Colonic mucosa (tissue), 4 donors: ENCODE data around the gene STK40. TPM values are rescaled to one million over a fixed set of nuclear protein-coding genes. Genes with fewer than 3 reads are reported as not detected.

Experiments used
- DNase-seq: peaks from one replicate; pipeline ENCODE4 v3.0.0-alpha.2; 2020
- H3K27ac ChIP-seq: fragments of 200-600 bp; one replicate; pipeline ENCODE4 v1.8.0; 2021
- H3K27me3 ChIP-seq: fragments of 200-600 bp; one replicate; pipeline ENCODE4 v1.8.0; 2021
- H3K36me3 ChIP-seq: fragments of 200-600 bp; one replicate; pipeline ENCODE4 v1.8.0; 2021
- H3K4me1 ChIP-seq: fragments of 200-600 bp; one replicate; pipeline ENCODE4 v1.8.0; 2021; ENCODE audit warnings: mild to moderate bottlenecking
- H3K4me3 ChIP-seq: fragments of 200-600 bp; one replicate; pipeline ENCODE4 v1.8.0; 2021
- H3K9ac ChIP-seq, 2 donors: one replicate each; pipeline ENCODE4 v1.7.0; 2013; ENCODE audit warnings: control low read depth in 2 of 2, low read depth in 2 of 2, low read length in 2 of 2
- H3K9me3 ChIP-seq: fragments of 200-600 bp; one replicate; pipeline ENCODE4 v1.8.0; 2021
- intact Hi-C: fragments of 100-400 bp; cut with DNase I; formaldehyde crosslinking; loops from one replicate; pipeline ENCODE4 v1.14.1; 2022
- total RNA-seq, 2 donors: library from RNA; stranded (reverse); fragmentation: NEBNext Ultra II Directional in 1 of 2; extraction: Animal tissue kit (Norgen Biotek cat#: 25700) in 1 of 2; gene quantifications; one replicate each; pipeline ENCODE4 v1.2.1, GENCODE V29; 2021
- TF ChIP-seq, protein P1 (sequence below): fragments of 200-600 bp; IDR thresholded peaks from one replicate; pipeline ENCODE4 v1.8.0; 2022; ENCODE audit warnings: antibody characterized with exemption, mild to moderate bottlenecking
- donor health status: healthy.
- donor health status: DM: no; HTN: no; CAD: no.
- donor health status: DM: no; HTN: no; CAD: no.

Gene STK40
- total RNA-seq, 2 donors from 2014 or later, result 56.6 to 69.7 TPM

- Histone ChIP-seq H3K36me3 (no peaks in the 10 kb centered on the region), H3K4me3 (peak overlapping the region; percentile 39), H3K27ac (peak overlapping the region; percentile 59), H3K4me1 (peaks cover 14% of the 10 kb centered on the region), H3K9ac (peak overlapping the region; percentile 26 to 39), H3K27me3 (no peaks in the 10 kb centered on the region), H3K9me3 (no peaks in the 10 kb centered on the region)
- TF ChIP-seq, protein P1, sequence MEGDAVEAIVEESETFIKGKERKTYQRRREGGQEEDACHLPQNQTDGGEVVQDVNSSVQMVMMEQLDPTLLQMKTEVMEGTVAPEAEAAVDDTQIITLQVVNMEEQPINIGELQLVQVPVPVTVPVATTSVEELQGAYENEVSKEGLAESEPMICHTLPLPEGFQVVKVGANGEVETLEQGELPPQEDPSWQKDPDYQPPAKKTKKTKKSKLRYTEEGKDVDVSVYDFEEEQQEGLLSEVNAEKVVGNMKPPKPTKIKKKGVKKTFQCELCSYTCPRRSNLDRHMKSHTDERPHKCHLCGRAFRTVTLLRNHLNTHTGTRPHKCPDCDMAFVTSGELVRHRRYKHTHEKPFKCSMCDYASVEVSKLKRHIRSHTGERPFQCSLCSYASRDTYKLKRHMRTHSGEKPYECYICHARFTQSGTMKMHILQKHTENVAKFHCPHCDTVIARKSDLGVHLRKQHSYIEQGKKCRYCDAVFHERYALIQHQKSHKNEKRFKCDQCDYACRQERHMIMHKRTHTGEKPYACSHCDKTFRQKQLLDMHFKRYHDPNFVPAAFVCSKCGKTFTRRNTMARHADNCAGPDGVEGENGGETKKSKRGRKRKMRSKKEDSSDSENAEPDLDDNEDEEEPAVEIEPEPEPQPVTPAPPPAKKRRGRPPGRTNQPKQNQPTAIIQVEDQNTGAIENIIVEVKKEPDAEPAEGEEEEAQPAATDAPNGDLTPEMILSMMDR, result no peak
- DNase-seq, result no peak
- intact Hi-C loops, result no loop called here
These were observed 63.5 kb downstream of the STK40 start for GRCh38 chr1:36322041-36322785.

- Histone ChIP-seq H3K27ac (no peak overlapping the region), H3K36me3 (no peaks in the 10 kb centered on the region), H3K27me3 (no peaks in the 10 kb centered on the region), H3K9ac (peak overlapping the region; percentile 26 to 42), H3K4me1 (peaks cover 14% of the 10 kb centered on the region), H3K9me3 (no peaks in the 10 kb centered on the region), H3K4me3 (peak overlapping the region; percentile 14)
- intact Hi-C loops, result no loop called here
- DNase-seq, result peak; percentile 57
- TF ChIP-seq, protein P1, result no peak
These were observed 64.4 kb downstream of the STK40 start for GRCh38 chr1:36321119-36321951.

DNA sequence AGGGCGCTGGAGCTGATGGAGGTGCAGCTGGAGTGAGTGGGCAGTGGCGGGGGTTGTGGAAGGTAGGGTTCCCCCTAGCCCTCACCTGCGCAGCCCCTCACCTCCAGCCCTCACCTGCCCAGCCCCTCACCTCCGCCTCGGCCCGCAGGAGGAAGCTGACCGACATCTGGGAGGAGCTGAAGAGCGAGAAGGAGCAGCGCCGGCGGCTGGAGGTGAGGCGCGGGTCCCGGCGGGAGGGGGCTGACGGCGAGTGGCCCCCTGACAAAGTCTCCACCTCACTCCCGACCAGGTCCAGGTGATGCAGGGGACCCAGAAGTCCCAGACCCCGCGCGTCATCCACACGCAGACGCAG is 65.0 kb downstream of the STK40 start:
- DNase-seq, result no peak
- intact Hi-C loops, result no loop called here
- TF ChIP-seq, protein P1, result no peak
- Histone ChIP-seq H3K4me1 (peaks cover 14% of the 10 kb centered on the region), H3K4me3 (peak overlapping the region; percentile 14), H3K9me3 (no peaks in the 10 kb centered on the region), H3K9ac (peak overlapping the region; percentile 26 to 57), H3K36me3 (no peaks in the 10 kb centered on the region), H3K27me3 (no peaks in the 10 kb centered on the region), H3K27ac (no peak overlapping the region)

DNA sequence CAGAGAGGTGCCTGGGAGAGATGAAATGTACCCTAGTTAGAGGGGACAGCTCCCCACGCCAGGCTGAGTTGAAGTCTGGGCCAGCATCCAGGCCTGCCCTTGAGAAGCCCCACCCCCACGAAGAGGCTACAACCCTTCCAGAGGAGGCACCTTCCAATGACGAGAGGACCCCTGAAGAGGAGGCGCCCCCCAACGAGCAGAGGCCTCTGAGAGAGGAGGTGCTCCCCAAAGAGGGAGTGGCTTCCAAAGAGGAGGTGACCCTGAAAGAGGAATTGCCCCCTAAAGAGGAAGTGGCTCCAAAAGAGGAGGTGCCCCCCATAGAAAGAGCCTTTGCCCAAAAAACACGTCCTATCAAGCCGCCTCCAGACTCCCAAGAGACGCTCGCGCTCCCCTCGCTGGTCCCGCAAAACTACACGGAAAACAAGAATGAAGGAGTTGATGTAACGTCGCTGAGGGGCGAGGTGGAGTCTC is 65.4 kb downstream of the STK40 start:
- peak overlapping the region in 1 of 2 donors; percentile 57 for H3K9ac ChIP-seq
- TF ChIP-seq, protein P1, result no peak
- H3K36me3 ChIP-seq, result no peaks in the 10 kb centered on the region
- H3K9me3 ChIP-seq, result no peaks in the 10 kb centered on the region
- H3K27ac ChIP-seq, result no peak overlapping the region
- H3K27me3 ChIP-seq, result no peaks in the 10 kb centered on the region
- intact Hi-C loops, result no loop called here
- H3K4me1 ChIP-seq, result peaks cover 14% of the 10 kb centered on the region
- DNase-seq, result no peak
- H3K4me3 ChIP-seq, result peak overlapping the region; percentile 14

GRCh38 chr1:36309397-36309796 is 76.3 kb downstream of the STK40 start:
- Histone ChIP-seq H3K9ac (no peak overlapping the region), H3K27me3 (no peaks in the 10 kb centered on the region), H3K27ac (no peak overlapping the region), H3K4me1 (peaks cover 4% of the 10 kb centered on the region), H3K9me3 (no peaks in the 10 kb centered on the region), H3K4me3 (no peak overlapping the region), H3K36me3 (no peaks in the 10 kb centered on the region)
- TF ChIP-seq, protein P1, result no peak
- intact Hi-C loops, result no loop called here
- no peak for DNase-seq
